ENCODE data around the gene CCDC33. TPM values are rescaled to one million over a fixed set of nuclear protein-coding genes. Genes with fewer than 3 reads are reported as not detected.

Gene CCDC33
- total and polyA plus RNA-seq, 2 donors (not counting 1 experiment from before 2014, with no cell fraction given), result not detected

GRCh38 chr15:74193299-74193718 is 42.8 kb upstream of the CCDC33 start:
- ChIA-PET POLR2A (no interaction called here), CTCF (no interaction called here)
- ATAC-seq (ENCODE audit: low read depth) (no peak), DNase-seq (no peak)
- Histone ChIP-seq H3K27ac (ENCODE audit: low read length in 2 of 2) (no peak overlapping the region), H3K4me3 (ENCODE audit: control extremely low read depth in 1 of 5, extremely low read depth in 1 of 5, insufficient read depth in 1 of 5, low read depth in 2 of 5, low read length in 4 of 5) (no peak overlapping the region), H3K9ac (ENCODE audit: low read length) (no peak overlapping the region), H2AFZ (ENCODE audit: insufficient read depth, low read depth, low read length, poor library complexity, severe bottlenecking) (no peak overlapping the region), H3K4me1 (ENCODE audit: control insufficient read depth in 2 of 2, insufficient read depth in 2 of 2, low read length in 2 of 2) (no peaks in the 10 kb centered on the region), H3K79me2 (ENCODE audit: control insufficient read depth, insufficient read depth, low read length) (no peaks in the 10 kb centered on the region), H4K20me1 (ENCODE audit: control insufficient read depth, insufficient read depth, low read length, poor library complexity, severe bottlenecking) (no peaks in the 10 kb centered on the region), H3K27me3 (replicated peaks in 1 of 4; ENCODE audit: control extremely low read depth in 1 of 4, control insufficient read depth in 3 of 4, insufficient read depth in 4 of 4, low read length in 3 of 4) (peaks cover 0 to 5% (median 0%) of the 10 kb centered on the region in 4 experiments), H3K4me2 (replicated peaks; ENCODE audit: low read depth, low read length, poor library complexity, severe bottlenecking) (no peak overlapping the region), H3K36me3 (replicated peaks in 1 of 2; ENCODE audit: control extremely low read depth in 1 of 2, control insufficient read depth in 1 of 2, extremely low read depth in 1 of 2, insufficient read depth in 2 of 2, low read length in 1 of 2) (no peaks in the 10 kb centered on the region), H3K9me3 (ENCODE audit: control extremely low read depth in 1 of 3, control insufficient read depth in 2 of 3, insufficient read depth in 1 of 3, low read length in 2 of 3) (no peaks in the 10 kb centered on the region)
- no peak for TF ChIP-seq CTCF (IDR thresholded peaks at IDR 0.05)
- TF ChIP-seq EZH2 (IDR thresholded peaks at IDR 0.05; ENCODE audit: borderline replicate concordance, insufficient read depth, low read depth, low read length, poor library complexity, severe bottlenecking), result no peak
- Mint-ChIP-seq H3K27me3 (peaks cover 4% of the 10 kb centered on the region), H3K27ac (no peak overlapping the region), H3K9me3 (ENCODE audit: insufficient read depth) (no peaks in the 10 kb centered on the region), H3K4me1 (no peaks in the 10 kb centered on the region), H3K4me3 (no peak overlapping the region)
- 80% methylated on average over 4 of the region's 4 CpGs for WGBS (ENCODE audit: insufficient coverage)
- intact Hi-C loops (cut with micrococcal nuclease), result no loop called here

- Histone ChIP-seq H3K36me3 (replicated peaks in 1 of 2; ENCODE audit: control extremely low read depth in 1 of 2, control insufficient read depth in 1 of 2, extremely low read depth in 1 of 2, insufficient read depth in 2 of 2, low read length in 1 of 2) (no peaks in the 10 kb centered on the region), H3K27me3 (replicated peaks in 1 of 4; ENCODE audit: control extremely low read depth in 1 of 4, control insufficient read depth in 3 of 4, insufficient read depth in 4 of 4, low read length in 3 of 4) (peaks cover 0 to 5% (median 0%) of the 10 kb centered on the region in 4 experiments), H4K20me1 (ENCODE audit: control insufficient read depth, insufficient read depth, low read length, poor library complexity, severe bottlenecking) (no peaks in the 10 kb centered on the region), H3K27ac (ENCODE audit: low read length in 2 of 2) (no peak overlapping the region), H3K79me2 (ENCODE audit: control insufficient read depth, insufficient read depth, low read length) (no peaks in the 10 kb centered on the region), H3K4me1 (ENCODE audit: control insufficient read depth in 2 of 2, insufficient read depth in 2 of 2, low read length in 2 of 2) (no peaks in the 10 kb centered on the region), H2AFZ (ENCODE audit: insufficient read depth, low read depth, low read length, poor library complexity, severe bottlenecking) (no peak overlapping the region), H3K4me3 (ENCODE audit: control extremely low read depth in 1 of 5, extremely low read depth in 1 of 5, insufficient read depth in 1 of 5, low read depth in 2 of 5, low read length in 4 of 5) (no peak overlapping the region), H3K9ac (ENCODE audit: low read length) (no peak overlapping the region), H3K4me2 (replicated peaks; ENCODE audit: low read depth, low read length, poor library complexity, severe bottlenecking) (no peak overlapping the region), H3K9me3 (ENCODE audit: control extremely low read depth in 1 of 3, control insufficient read depth in 2 of 3, insufficient read depth in 1 of 3, low read length in 2 of 3) (no peaks in the 10 kb centered on the region)
- Mint-ChIP-seq H3K27ac (no peak overlapping the region), H3K4me3 (no peak overlapping the region), H3K4me1 (no peaks in the 10 kb centered on the region), H3K9me3 (ENCODE audit: insufficient read depth) (no peaks in the 10 kb centered on the region), H3K27me3 (peaks cover 4% of the 10 kb centered on the region)
- TF ChIP-seq CTCF (IDR thresholded peaks at IDR 0.05), result no peak
- no peak for TF ChIP-seq EZH2 (IDR thresholded peaks at IDR 0.05; ENCODE audit: borderline replicate concordance, insufficient read depth, low read depth, low read length, poor library complexity, severe bottlenecking)
- 47% methylated on average over 4 of the region's 6 CpGs for WGBS (ENCODE audit: insufficient coverage)
- ATAC-seq (ENCODE audit: low read depth) (no peak), DNase-seq (no peak)
- intact Hi-C loops (cut with micrococcal nuclease), result no loop called here
- ChIA-PET POLR2A (no interaction called here), CTCF (no interaction called here)
Measured at GRCh38 chr15:74193905-74194304, 42.2 kb upstream of the CCDC33 start.
